HG02885 (cell line): ENCODE results near the gene KRT7.

Experiments used
- ATAC-seq: cut with Tn5 transposase; IDR thresholded peaks from one replicate; pipeline ENCODE4 v1.9.1; 2021; ENCODE audit warnings: mild to moderate bottlenecking; ENCODE audit not compliant: unreplicated experiment, poor library complexity

The KRT7 gene

DNA sequence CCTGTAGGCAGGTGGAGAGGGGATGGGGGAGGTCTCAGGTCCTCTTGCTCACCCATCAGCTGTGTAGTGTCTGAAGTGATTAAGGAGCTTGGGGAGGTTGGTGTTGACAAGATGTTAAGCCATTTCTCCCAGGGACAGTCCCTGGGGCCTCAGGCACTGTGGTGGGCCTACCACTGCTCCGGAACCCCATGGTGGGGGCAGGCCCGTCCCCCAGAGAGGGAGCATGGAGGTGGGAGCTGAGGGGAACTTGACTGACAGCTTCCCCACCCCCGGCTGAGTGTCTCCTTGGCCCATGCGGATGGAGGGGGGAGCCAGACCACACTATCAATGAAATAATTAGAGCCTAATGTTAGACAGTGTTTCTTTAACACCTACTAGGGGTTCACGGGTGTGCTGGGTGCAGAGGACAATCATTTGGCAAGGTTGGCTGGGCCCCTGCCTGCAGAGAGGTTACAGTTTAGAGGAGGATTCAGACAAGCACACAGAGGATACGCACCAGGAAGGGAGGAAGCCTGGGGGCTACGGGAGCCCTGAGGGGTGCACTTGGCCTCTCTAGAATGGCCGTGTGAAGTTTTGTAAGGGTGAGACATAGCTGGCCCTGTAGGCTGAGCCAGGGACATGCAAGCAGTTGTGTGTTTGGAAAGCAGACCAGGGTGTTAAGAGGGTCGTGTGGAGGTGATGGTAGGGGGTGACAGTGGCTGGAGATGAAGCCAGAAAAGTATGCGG, 22.0 kb upstream of the KRT7 start:
- no peak for ATAC-seq

DNA sequence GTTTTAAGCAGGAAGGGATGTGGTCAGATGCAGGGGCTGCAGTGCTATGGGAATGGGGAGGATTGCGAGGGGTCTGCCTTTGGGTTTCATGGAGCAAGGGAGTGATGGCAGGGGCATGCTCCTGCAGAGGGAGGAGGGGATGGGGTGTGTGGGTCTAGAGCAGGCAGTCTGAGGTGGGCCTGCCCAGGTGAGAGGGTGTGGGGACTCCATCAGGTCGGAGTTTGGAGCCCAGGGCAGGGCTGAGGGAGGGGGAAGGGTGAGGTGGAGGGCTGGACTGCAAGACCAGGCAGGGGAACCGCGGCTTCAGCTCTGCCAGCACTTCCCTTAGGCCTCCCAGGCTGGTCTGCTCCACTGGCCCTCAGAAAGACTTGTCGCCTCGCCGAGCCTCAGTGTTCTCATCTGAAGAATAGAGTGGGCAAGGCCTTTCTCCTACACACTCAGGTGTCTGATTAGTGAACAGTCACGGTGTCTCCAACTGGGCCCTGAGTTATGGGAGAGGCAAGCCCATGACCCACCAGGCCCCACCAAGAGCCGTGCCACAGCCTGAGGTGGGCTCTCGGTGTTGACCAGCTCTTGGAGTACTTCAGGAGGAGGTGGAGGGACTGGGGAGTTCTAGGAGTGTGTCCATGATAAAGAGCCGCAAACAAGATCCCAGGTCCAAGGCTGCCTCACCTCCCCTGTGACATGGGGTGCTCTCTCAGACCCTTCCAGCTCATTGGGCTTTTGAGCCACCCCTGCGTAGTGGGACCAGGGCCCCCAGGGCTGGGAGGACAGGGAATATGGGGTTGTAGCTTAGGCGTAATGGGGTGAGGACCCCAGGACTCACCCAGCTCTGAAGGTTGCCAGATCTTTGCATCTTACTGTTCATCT, 21.1 kb upstream of the KRT7 start:
- no peak for ATAC-seq

DNA sequence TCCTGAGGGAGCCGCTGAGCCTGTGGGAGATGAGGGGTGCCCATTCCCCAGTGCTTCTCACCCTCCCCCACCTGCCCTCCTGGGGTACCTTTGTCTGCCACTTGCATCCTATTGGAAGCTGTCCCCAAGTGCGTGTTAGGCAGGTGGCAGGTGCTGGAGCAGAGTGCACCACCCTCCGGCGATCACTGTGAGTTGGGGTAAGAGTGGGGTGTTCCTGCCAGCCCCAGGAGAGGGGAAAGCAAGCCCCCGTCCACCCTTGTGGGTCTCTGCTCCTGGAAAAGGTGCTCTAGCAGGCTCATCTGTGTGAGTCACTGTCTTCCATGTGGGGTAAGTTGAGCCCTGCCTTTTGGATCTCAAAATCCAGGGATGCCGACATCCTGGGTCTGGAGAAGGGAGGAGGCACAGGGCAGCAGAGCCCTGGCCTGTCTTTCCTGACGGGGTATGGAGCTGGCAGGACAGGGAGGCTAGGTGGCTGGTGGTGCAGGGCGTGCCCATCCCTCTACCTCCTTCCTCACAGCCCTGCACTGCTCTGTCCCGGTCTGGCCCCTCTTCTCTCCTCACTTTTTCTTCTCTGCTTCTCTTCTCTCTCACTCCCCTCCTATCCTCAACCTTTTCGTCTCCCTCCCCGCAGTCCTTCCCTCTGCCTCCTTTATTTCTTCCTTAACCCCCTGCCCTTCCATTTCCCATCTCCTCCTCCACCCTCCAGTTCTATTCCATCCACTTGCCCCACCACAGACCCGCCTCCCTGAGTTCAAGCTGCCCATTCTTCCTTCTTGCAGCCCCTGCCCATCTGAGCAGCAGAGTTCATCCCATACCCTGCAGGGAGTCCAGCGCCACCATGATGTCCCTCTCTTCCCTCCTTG, 20.1 kb upstream of the KRT7 start:
- ATAC-seq, result no peak

DNA sequence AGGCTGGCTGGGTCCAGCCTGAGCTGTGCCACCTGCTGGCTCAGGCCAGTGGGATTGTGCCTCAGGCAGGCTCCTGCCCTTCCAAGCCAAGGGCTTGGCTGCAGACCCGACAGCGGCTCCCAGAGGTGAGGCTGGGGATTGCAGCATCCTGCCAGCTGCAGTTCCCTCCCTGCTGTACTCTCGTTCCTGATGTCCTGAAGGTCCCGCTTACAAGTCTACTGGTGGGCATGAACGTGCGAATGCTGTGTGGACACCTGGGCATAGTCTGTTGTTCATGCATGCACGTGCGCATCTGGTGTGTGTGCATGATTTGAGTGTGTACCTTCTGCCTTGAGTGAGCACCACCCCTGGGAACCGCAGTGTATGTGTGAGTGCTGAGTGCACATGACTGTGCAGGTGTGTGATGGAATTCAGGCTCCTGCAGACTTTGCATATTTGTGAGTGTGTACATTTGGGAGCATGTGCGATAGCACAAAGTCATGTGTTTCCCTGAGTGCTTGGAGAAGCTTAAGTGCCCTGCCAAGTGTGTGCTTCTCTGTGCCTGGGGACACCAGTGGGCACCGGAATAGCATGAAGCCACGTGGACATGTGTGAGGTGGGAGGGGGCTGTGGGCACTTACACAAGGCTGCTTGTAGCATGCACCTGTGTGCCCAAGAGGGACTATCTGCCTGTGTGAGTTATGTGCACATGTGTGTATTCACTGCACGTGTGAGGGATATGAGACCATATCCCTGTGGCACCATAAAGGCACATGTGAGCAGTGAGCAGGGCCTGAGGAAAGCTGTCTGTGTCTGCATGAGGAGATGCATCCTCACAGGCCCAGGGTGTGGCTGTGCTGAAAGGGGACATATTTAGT, 19.3 kb upstream of the KRT7 start:
- ATAC-seq, result no peak

DNA sequence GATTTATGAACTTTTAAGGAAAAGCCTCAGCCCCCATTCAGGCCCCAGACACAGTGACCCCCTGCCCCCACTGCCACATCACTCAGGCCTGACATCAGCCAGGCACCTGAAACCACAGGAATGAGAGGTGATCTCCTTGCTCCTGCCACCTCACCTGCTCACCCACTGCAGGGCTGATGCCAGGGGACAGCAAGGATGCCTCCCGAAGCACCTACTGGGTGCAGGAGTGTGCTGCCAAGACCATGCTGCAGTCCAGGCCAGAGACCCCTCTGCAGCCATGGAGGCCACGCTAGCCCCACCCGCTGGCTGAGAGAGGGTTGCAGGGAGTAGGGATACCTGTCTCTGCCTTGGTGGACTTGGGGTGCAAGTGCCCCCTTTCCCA, 18.6 kb upstream of the KRT7 start:
- ATAC-seq, result no peak

DNA sequence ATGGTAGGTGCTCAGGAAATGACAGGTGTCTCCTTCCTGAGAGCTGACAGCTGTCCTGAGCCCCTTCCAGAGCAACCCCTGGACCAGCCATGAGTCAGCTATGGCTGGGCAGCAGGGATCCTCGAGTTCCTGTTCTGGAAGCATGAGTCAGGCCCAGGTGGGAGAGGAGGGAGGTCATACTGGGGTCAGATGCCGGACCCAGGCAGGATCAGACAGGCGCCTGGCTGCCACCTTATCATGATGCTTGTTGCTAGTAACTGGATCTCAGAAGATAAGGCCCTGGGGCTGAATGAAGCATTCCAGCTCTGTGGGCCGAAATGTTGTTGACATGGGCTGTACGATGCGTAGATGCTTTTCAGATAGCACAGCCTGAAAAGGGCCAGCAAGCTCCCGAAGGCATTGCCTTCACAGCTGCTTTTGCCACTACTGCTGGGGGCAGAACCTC, 17.4 kb upstream of the KRT7 start:
- no peak for ATAC-seq

DNA sequence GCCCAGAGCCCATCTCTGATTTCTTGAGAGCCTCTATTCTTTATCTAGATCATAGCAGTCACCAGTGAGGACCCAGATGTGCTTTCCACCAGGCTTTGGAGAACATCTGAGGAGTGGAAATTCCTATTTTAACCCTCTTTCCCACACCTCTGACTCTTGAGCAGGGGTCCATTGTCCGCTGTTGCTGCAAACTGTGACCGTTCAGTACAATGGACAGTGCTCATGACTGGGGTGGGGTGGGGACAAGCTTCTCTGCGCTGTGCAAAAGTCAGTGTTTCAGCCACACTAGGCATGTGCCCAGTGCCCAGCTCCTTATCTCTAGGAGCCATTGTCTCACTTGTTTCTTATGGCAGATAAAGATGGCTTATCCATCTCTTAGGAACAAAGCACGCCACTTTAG, 16.9 kb upstream of the KRT7 start:
- ATAC-seq, result no peak

DNA sequence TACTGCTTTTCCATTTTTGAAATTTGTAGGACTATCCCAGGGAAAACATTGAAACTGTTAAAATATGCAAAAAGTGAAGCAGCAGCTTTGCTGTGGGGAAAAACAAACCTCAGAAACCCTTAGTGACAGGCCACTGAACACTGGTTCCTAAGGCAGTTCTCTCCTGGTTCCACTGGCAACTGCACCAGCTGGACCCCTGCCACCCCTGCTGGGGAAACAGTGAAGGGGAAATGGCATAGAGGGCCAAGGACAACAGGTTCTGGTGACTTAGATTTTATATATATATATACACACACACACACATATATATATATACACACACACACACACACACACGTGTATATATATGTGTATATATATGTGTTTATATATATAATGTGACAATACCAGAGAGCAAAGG, 16.2 kb upstream of the KRT7 start:
- ATAC-seq, result no peak

DNA sequence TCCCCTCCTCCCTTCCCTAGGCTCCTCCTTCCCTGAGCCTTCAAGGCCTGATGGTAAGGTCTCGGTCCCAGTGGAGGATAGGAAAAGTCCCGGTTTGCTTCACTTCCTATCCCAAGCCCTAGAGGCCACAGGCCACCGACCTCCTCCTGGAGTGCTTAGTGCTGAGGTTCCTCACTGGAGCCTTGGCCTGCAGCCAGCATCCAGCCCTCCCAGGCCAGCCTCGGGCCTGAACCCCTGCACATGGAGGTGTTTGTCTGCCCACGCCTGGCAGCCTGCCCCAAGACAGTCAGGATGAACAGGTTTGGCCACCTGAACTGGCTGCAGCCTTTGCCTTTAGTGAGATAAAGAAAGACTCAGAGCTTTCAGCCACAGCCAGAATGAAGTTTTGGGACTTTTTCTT, 15.8 kb upstream of the KRT7 start:
- no peak for ATAC-seq

DNA sequence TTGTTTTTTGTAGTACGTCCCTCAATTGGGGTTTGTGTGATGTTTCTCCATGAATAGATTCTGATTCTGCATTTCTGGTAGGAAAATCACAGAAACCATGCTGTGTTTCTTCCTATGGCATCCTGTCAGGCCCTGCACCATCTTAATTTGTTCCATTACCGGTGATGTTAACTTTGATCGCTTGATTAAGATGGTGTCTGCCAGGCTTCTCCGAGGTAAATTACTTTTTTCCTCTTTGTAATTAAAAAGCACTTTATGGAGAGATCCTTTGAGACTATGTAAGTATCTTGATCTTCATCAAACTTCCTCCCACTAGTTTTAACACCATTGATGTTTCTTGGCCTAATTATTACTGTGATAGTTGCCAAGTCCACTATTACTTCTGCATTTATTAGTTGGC, 15.0 kb upstream of the KRT7 start:
- ATAC-seq, result no peak

DNA sequence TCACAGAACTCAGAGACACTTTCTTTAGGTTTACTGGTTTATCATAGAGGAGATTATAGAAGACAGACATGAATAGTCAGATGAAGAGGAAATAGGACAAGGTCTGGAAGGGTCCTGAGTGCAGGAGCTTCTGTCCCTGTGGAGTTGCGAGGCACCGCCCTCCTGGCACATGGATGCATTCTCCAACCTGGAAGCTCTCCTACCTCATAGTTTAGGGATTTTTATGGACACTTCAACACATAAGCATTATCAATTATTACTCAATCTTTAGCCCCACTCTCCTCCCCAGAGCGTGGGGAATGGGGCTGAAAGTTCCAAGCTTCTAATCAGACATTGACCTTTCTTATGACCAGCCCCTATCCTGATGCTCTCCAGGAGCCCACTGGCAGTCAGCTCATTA, 12.6 kb upstream of the KRT7 start:
- ATAC-seq, result no peak

DNA sequence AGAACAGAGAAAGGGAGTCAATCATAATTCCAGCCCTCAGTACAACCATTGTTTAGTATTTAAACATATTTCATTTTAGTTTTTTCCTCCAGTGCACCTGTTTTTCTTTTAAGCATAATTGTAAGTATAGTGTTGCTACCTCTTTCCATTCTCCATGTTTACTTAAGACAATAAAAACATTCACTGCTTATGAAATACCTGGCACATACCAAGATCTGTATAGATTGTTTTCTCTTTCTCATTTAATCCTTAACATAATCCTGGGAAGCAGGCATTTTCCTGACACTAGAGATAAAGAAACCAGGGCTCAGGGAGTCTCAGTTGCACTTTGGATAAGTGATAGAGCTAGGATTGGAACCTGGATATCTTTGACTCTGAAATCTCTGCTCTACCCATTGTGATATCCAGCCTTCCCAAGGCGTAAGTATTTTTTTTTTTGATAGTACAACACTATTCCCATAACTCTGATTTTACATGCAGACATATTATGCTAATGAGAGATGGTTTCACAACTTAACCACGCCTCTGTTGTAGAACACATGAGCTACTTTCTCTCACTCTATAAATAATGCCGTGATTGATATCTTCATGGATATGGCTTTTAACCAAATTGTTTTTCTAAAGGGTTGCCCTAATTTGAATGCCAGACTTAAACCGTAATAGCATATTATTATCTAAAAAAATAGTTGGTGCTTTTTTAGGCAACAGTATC, 11.8 kb upstream of the KRT7 start:
- ATAC-seq, result no peak

DNA sequence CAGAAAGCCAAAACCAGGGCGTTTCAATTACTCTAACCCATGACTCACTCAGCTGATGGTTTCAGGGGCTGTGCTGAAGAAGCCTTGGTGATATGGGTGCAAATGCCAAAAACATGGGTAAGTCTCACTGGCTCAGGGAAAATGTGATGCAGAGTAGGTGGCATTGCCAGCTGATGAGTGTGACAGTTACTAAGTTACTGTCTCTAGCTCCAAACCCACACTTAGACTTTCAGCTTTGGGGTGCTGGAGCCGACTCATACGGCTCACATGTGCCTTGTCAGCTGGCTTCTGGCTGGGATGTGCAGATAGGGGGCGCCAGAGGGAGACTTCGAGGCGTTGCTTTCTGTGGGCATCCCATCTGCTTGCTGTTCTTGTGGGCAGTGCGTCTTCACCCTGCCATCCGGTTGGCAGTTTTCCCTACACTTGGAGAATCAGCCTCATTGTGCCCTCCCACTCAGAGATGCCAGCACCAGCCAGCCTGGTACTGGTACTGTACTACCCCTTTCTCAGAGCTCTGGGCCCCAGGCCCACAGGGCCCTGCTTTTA, 11.1 kb upstream of the KRT7 start:
- ATAC-seq, result no peak

DNA sequence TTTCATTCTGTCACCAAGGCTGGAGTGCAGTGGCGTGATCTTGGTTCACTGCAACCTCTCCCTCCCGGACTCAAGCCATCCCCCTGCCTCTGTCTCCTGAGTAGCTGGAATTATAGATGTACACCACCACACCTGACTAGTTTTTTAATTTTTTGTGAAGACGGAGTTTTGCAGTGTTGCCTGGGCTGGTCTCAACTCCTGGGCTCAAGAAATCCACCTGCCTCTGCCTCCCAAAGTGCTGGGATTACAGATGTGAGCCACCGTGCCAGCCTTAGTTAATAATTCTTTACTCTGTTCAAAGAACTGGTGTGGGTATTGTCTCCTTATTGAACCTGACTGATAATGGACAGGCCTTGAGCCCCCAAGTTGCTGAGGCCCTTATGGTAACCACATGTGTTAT, 10.4 kb upstream of the KRT7 start:
- ATAC-seq, result no peak

DNA sequence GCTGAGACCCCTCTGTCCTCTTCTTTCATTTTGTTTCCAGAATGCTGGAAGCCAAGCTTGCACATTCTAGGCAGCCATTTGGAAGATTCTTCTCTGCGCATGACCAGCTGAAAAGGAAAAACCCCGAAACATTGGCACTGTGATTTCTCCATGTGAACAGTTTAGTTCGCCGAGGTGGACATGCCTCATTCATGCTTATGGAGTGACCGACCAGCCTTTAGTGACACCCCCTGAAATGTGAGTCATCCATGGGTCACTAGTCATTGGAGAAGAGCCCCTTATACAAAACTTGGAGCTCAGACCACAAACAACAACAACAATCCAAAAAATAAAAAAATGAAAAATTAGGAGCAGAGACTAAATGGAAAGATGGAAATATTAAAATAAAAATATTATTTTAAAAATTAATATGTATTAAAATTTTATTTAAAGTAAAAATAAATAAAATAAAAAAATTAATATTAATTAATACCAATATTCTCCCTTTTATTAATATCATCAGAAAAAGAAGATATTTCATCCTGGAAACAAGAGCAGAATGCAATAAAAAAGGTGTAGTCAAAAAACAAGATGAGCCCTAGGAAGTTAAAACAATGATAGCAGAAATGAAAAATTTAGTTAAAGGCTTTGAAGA, 9.5 kb upstream of the KRT7 start:
- no peak for ATAC-seq

DNA sequence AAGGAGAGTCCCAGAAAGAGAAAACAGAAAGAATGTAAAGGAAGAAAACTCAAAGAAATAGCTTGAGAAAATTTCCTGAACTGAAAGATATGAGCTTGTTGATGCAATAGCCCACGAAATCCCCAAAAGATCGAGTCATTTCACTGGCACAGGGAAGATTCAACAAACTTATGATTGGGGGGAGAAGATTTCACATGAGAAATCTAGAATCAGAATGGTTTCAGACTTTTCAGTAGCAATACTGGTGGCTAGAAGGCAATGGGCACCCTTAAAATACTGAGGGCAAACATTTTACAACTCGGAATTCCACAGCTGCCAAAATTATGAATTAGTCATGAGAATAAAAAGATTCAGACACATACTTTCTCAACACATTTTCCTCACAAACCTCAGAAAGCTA, 8.9 kb upstream of the KRT7 start:
- ATAC-seq, result no peak

DNA sequence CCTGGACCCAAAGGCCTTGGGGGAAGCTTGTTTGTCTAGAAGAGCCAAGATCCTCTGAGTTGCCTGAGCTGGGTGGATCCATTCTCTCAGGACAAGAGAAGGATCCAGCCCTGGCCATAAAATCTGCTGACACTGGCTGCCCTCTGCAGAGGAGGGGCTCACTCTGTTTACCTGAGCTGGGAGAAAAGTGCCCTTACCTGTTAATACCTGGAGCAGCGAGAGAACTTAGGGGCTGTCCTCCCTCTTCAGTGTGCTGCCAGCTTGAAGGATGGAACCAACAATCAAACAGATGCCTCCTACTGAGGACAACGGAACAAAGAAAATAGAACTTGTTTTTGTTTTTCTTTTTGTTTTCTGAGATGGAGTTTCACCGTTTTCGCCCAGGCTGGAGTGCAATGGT, 7.3 kb upstream of the KRT7 start:
- no peak for ATAC-seq

DNA sequence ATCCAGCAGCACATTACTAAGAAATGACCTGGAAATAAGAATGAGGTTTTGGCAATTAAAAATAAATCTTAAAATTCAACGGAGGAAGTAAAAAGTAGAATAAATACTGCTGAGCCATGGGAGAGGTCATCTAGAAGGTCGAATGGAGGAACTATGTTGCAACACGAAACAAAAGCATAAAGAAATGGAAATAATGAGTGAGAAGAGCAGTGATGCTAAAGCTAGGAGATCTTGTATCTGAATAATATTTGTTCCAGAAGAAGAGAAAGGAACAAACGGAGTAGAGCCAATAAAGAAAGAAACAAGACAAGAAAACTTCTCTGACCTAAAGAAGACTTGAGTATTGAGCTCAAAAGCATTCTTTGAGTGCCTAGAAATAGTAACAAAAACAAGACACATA, 6.6 kb upstream of the KRT7 start:
- ATAC-seq, result no peak
